ENCODE data around the gene MAMLD1.

MAMLD1 gene

GRCh38 chrX:150355913-150356312 lies 7.2 kb upstream of the MAMLD1 start:
- Histone ChIP-seq H3K4me3 (replicated peaks; ENCODE audit: insufficient read depth, low read length) (no peak overlapping the region), H3K27me3 (ENCODE audit: insufficient read depth, poor library complexity, severe bottlenecking) (no peaks in the 10 kb centered on the region), H3K27ac (replicated peaks) (no peak overlapping the region)
- DNase-seq (ENCODE audit: low read depth in 1 of 2, low spot score in 1 of 2), result no peak
- no peak for TF ChIP-seq REST (IDR thresholded peaks at IDR 0.05; ENCODE audit: insufficient replicate concordance, low read depth)
- no peak for TF ChIP-seq SPI1 (IDR thresholded peaks at IDR 0.05; ENCODE audit: borderline replicate concordance, low read depth)
- no peak for TF ChIP-seq GABPA (IDR thresholded peaks at IDR 0.05; ENCODE audit: low read depth)
- no peak for TF ChIP-seq POLR2AphosphoS5 (IDR thresholded peaks at IDR 0.05; ENCODE audit: low read depth)
- TF ChIP-seq CTCF (IDR thresholded peaks at IDR 0.05; ENCODE audit: insufficient read depth, low read length), result no peak

- TF ChIP-seq SPI1 (IDR thresholded peaks at IDR 0.05; ENCODE audit: borderline replicate concordance, low read depth), result no peak
- no peak for TF ChIP-seq POLR2AphosphoS5 (IDR thresholded peaks at IDR 0.05; ENCODE audit: low read depth)
- no peak for TF ChIP-seq GABPA (IDR thresholded peaks at IDR 0.05; ENCODE audit: low read depth)
- TF ChIP-seq REST (IDR thresholded peaks at IDR 0.05; ENCODE audit: insufficient replicate concordance, low read depth), result no peak
- TF ChIP-seq CTCF (IDR thresholded peaks at IDR 0.05; ENCODE audit: insufficient read depth, low read length), result no peak
- DNase-seq (ENCODE audit: low read depth in 1 of 2, low spot score in 1 of 2), result no peak
- H3K27me3 ChIP-seq (ENCODE audit: insufficient read depth, poor library complexity, severe bottlenecking), result peaks cover 15% of the 10 kb centered on the region
These were observed 5.3 kb upstream of the MAMLD1 start for GRCh38 chrX:150357790-150358189.

GRCh38 chrX:150358651-150359050 lies 4.5 kb upstream of the MAMLD1 start:
- no peak for DNase-seq (ENCODE audit: low read depth in 1 of 2, low spot score in 1 of 2)
- Histone ChIP-seq H3K4me3 (replicated peaks; ENCODE audit: insufficient read depth, low read length) (no peak overlapping the region), H3K27me3 (ENCODE audit: insufficient read depth, poor library complexity, severe bottlenecking) (peaks cover 20% of the 10 kb centered on the region), H3K27ac (replicated peaks) (no peak overlapping the region)
- TF ChIP-seq REST (IDR thresholded peaks at IDR 0.05; ENCODE audit: insufficient replicate concordance, low read depth), result no peak

More at GRCh38 chrX:150357790-150358189, 5.3 kb upstream of the MAMLD1 start:
- H3K27ac ChIP-seq (replicated peaks), result no peak overlapping the region
- no peak overlapping the region for H3K4me3 ChIP-seq (replicated peaks; ENCODE audit: insufficient read depth, low read length)

GRCh38 chrX:150360331-150360730 lies 2.8 kb upstream of the MAMLD1 start:
- no peak for TF ChIP-seq GABPA (IDR thresholded peaks at IDR 0.05; ENCODE audit: low read depth)
- no peak for TF ChIP-seq REST (IDR thresholded peaks at IDR 0.05; ENCODE audit: insufficient replicate concordance, low read depth)
- TF ChIP-seq SPI1 (IDR thresholded peaks at IDR 0.05; ENCODE audit: borderline replicate concordance, low read depth), result no peak
- no peak for TF ChIP-seq CTCF (IDR thresholded peaks at IDR 0.05; ENCODE audit: insufficient read depth, low read length)
- no peak for TF ChIP-seq POLR2AphosphoS5 (IDR thresholded peaks at IDR 0.05; ENCODE audit: low read depth)
- no peak overlapping the region for H3K4me3 ChIP-seq (replicated peaks; ENCODE audit: insufficient read depth, low read length)
- peaks cover 30% of the 10 kb centered on the region for H3K27me3 ChIP-seq (ENCODE audit: insufficient read depth, poor library complexity, severe bottlenecking)
- no peak overlapping the region for H3K27ac ChIP-seq (replicated peaks)
- no peak for DNase-seq (ENCODE audit: low read depth in 1 of 2, low spot score in 1 of 2)
